GM12892 (cell line): Measurements from ENCODE around the gene SRM.

Experiments
- POLR2A ChIP-seq: IDR thresholded peaks from 2 replicates; pipeline ENCODE4 v1.6.1; 2011; ENCODE audit warnings: low read depth, low read length, control low read depth
- POLR2AphosphoS5 ChIP-seq: IDR thresholded peaks from 2 replicates; pipeline ENCODE4 v1.6.1; 2011; ENCODE audit warnings: low read depth, low read length, control low read depth
- TAF1 ChIP-seq: IDR thresholded peaks from 2 replicates; pipeline ENCODE4 v1.6.1; 2011; ENCODE audit warnings: low read depth, mild to moderate bottlenecking, control low read depth, low read length, borderline replicate concordance

DNA sequence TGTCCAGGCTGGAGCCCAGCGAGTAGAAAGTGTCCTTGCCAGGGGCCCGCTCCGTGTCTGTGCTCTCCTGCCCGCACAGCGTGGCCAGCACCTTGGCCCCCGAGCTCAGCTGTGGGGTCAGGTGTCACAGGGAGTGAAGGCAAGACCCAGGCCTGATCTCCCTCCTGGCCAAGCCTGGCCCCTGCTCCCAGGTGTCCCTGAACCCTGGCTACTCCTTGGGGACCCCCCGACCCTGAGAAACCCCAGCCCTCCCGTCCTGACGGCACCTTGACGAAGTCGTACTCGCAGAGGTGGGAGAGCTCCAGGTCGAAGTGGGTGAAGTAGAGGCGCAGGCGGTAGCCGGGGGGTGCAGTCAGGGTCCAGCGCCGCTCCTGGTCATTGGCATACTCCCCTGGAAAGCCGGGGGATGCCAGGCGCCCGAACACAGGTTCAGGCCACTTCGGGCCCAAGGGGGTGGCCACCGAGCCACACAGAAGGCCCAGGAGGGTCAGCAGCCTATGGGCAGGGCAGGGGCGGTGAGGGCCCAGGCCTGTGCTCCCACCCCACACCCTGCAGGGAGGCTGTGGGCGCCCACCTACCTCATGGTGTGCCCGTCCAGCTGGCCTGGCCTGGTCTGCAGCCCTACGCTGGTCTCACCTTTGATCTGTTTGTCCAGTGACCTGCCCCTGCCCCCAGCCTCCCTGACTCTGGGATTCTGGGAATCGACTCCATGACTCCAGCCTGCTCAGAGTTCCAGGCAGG is 13.0 kb downstream of the SRM start, which contains the start of gene MASP2:
- no peak for TF ChIP-seq POLR2A
- no peak for TF ChIP-seq TAF1
- TF ChIP-seq POLR2AphosphoS5: no peak
